ENCODE data around the gene FOXP4.

Gene FOXP4

GRCh38 chr6:41604006-41604405, 57.8 kb downstream of the FOXP4 start:
- no peaks in the 10 kb centered on the region for H4K20me1 ChIP-seq (ENCODE audit: insufficient read depth, low read length)
- no peaks in the 10 kb centered on the region for H3K9me2 ChIP-seq (ENCODE audit: low read depth, low read length)
- H3K4me2 ChIP-seq (ENCODE audit: low read length), result no peak overlapping the region
- H3K36me3 ChIP-seq (ENCODE audit: insufficient read depth, low read length), result no peaks in the 10 kb centered on the region
- H2AFZ ChIP-seq (ENCODE audit: low read length), result no peak overlapping the region
- no peaks in the 10 kb centered on the region for H3F3A ChIP-seq (ENCODE audit: insufficient read depth, low read length)
- H3K79me2 ChIP-seq (ENCODE audit: insufficient read depth, low read length), result no peaks in the 10 kb centered on the region
- H3K9me3 ChIP-seq (ENCODE audit: low read length), result no peaks in the 10 kb centered on the region
- peaks cover 10% of the 10 kb centered on the region for H3K4me1 ChIP-seq (ENCODE audit: insufficient read depth, low read length, severe bottlenecking)
- TF ChIP-seq CTCF (IDR thresholded peaks at IDR 0.05; ENCODE audit: low read length), result no peak
- no peak for TF ChIP-seq EZH2 (IDR thresholded peaks at IDR 0.05; ENCODE audit: borderline replicate concordance, low read length)
- no peak overlapping the region for H3K9ac ChIP-seq (ENCODE audit: low read length)
- H3K27ac ChIP-seq (ENCODE audit: low read depth, low read length, poor library complexity, severe bottlenecking), result no peak overlapping the region
- H3K4me3 ChIP-seq (ENCODE audit: low read depth, low read length, poor library complexity, severe bottlenecking), result no peak overlapping the region
- 0 out of 2 replicates have a peak, but pooled peaks cover 4% of the 10 kb centered on the region for H3K27me3 ChIP-seq (ENCODE audit: insufficient read depth, low read length)

- no peak overlapping the region for H3K9ac ChIP-seq (ENCODE audit: low read length)
- TF ChIP-seq EZH2 (IDR thresholded peaks at IDR 0.05; ENCODE audit: borderline replicate concordance, low read length) (no peak), CTCF (IDR thresholded peaks at IDR 0.05; ENCODE audit: low read length) (no peak)
- no peaks in the 10 kb centered on the region for H4K20me1 ChIP-seq (ENCODE audit: insufficient read depth, low read length)
- H3K9me3 ChIP-seq (ENCODE audit: low read length), result no peaks in the 10 kb centered on the region
- H2AFZ ChIP-seq (ENCODE audit: low read length), result no peak overlapping the region
- H3K27ac ChIP-seq (ENCODE audit: low read depth, low read length, poor library complexity, severe bottlenecking), result no peak overlapping the region
- H3K4me2 ChIP-seq (ENCODE audit: low read length), result no peak overlapping the region
- H3K9me2 ChIP-seq (ENCODE audit: low read depth, low read length), result no peaks in the 10 kb centered on the region
- peaks cover 10% of the 10 kb centered on the region for H3K4me1 ChIP-seq (ENCODE audit: insufficient read depth, low read length, severe bottlenecking)
- H3K36me3 ChIP-seq (ENCODE audit: insufficient read depth, low read length), result no peaks in the 10 kb centered on the region
- no peaks in the 10 kb centered on the region for H3F3A ChIP-seq (ENCODE audit: insufficient read depth, low read length)
- H3K27me3 ChIP-seq (ENCODE audit: insufficient read depth, low read length), result 0 out of 2 replicates have a peak, but pooled peaks cover 4% of the 10 kb centered on the region
- no peak overlapping the region for H3K4me3 ChIP-seq (ENCODE audit: low read depth, low read length, poor library complexity, severe bottlenecking)
- no peaks in the 10 kb centered on the region for H3K79me2 ChIP-seq (ENCODE audit: insufficient read depth, low read length)
These were observed 59.5 kb downstream of the FOXP4 start for GRCh38 chr6:41605649-41606048.

GRCh38 chr6:41607036-41607435, 60.9 kb downstream of the FOXP4 start:
- Histone ChIP-seq H3K9ac (ENCODE audit: low read length) (no peak overlapping the region), H3K27ac (ENCODE audit: low read depth, low read length, poor library complexity, severe bottlenecking) (no peak overlapping the region), H2AFZ (ENCODE audit: low read length) (no peak overlapping the region), H3K9me3 (ENCODE audit: low read length) (no peaks in the 10 kb centered on the region), H3K4me3 (ENCODE audit: low read depth, low read length, poor library complexity, severe bottlenecking) (no peak overlapping the region), H3F3A (ENCODE audit: insufficient read depth, low read length) (no peaks in the 10 kb centered on the region), H3K4me2 (ENCODE audit: low read length) (no peak overlapping the region), H4K20me1 (ENCODE audit: insufficient read depth, low read length) (no peaks in the 10 kb centered on the region), H3K36me3 (ENCODE audit: insufficient read depth, low read length) (no peaks in the 10 kb centered on the region), H3K4me1 (ENCODE audit: insufficient read depth, low read length, severe bottlenecking) (peaks cover 10% of the 10 kb centered on the region), H3K9me2 (ENCODE audit: low read depth, low read length) (no peaks in the 10 kb centered on the region), H3K79me2 (ENCODE audit: insufficient read depth, low read length) (no peaks in the 10 kb centered on the region), H3K27me3 (ENCODE audit: insufficient read depth, low read length) (0 out of 2 replicates have a peak, but pooled peaks cover 4% of the 10 kb centered on the region)
- TF ChIP-seq EZH2 (IDR thresholded peaks at IDR 0.05; ENCODE audit: borderline replicate concordance, low read length) (no peak), CTCF (IDR thresholded peaks at IDR 0.05; ENCODE audit: low read length) (no peak)

Data from OCI-LY1 (cell line).